ENCODE results near the gene PRSS33. TPM values are rescaled to one million over a fixed set of nuclear protein-coding genes. Genes with fewer than 3 reads are reported as not detected.

PRSS33 gene
- total RNA-seq, 1 experiment from 2014 or later: not detected

GRCh38 chr16:2819179-2819938, 32.0 kb upstream of the PRSS33 start:
- H4K20me1 ChIP-seq (ENCODE audit: insufficient read depth, low read depth, low read length): no peaks in the 10 kb centered on the region
- no peaks in the 10 kb centered on the region for H3K79me2 ChIP-seq (ENCODE audit: low read length)
- no peak overlapping the region for H2AFZ ChIP-seq (ENCODE audit: low read length)
- H3K9me2 ChIP-seq (replicated peaks; ENCODE audit: insufficient read depth, low read length): no peaks in the 10 kb centered on the region
- no peaks in the 10 kb centered on the region for H3K9me3 ChIP-seq (ENCODE audit: low read length)
- no peaks in the 10 kb centered on the region for H3K27me3 ChIP-seq (ENCODE audit: low read length)
- no peak overlapping the region for H3K4me2 ChIP-seq (ENCODE audit: low read depth, low read length, poor library complexity, severe bottlenecking)
- H3K4me1 ChIP-seq (ENCODE audit: low read length): no peaks in the 10 kb centered on the region
- H3K9ac ChIP-seq (ENCODE audit: low read length): no peak overlapping the region
- no peaks in the 10 kb centered on the region for H3K36me3 ChIP-seq (ENCODE audit: insufficient read depth, low read length)
- H3K27ac ChIP-seq (ENCODE audit: low read length): no peak overlapping the region
- no peak overlapping the region for H3K4me3 ChIP-seq (ENCODE audit: low read length)
- no peak for DNase-seq

GRCh38 chr16:2818272-2818876, 31.0 kb upstream of the PRSS33 start:
- Histone ChIP-seq H3K4me1 (ENCODE audit: low read length) (no peaks in the 10 kb centered on the region), H3K9me2 (replicated peaks; ENCODE audit: insufficient read depth, low read length) (no peaks in the 10 kb centered on the region), H2AFZ (ENCODE audit: low read length) (no peak overlapping the region), H3K27ac (ENCODE audit: low read length) (no peak overlapping the region), H3K9ac (ENCODE audit: low read length) (no peak overlapping the region), H3K36me3 (ENCODE audit: insufficient read depth, low read length) (no peaks in the 10 kb centered on the region), H3K79me2 (ENCODE audit: low read length) (no peaks in the 10 kb centered on the region), H4K20me1 (ENCODE audit: insufficient read depth, low read depth, low read length) (no peaks in the 10 kb centered on the region), H3K4me3 (ENCODE audit: low read length) (no peak overlapping the region), H3K27me3 (ENCODE audit: low read length) (no peaks in the 10 kb centered on the region), H3K4me2 (ENCODE audit: low read depth, low read length, poor library complexity, severe bottlenecking) (no peak overlapping the region), H3K9me3 (ENCODE audit: low read length) (no peaks in the 10 kb centered on the region)
- DNase-seq: no peak

- Histone ChIP-seq H3K4me1 (ENCODE audit: low read length) (no peaks in the 10 kb centered on the region), H3K27ac (ENCODE audit: low read length) (no peak overlapping the region), H2AFZ (ENCODE audit: low read length) (no peak overlapping the region), H3K9ac (ENCODE audit: low read length) (no peak overlapping the region), H4K20me1 (ENCODE audit: insufficient read depth, low read depth, low read length) (no peaks in the 10 kb centered on the region), H3K4me2 (ENCODE audit: low read depth, low read length, poor library complexity, severe bottlenecking) (no peak overlapping the region), H3K9me2 (replicated peaks; ENCODE audit: insufficient read depth, low read length) (no peaks in the 10 kb centered on the region), H3K79me2 (ENCODE audit: low read length) (no peaks in the 10 kb centered on the region), H3K27me3 (ENCODE audit: low read length) (no peaks in the 10 kb centered on the region), H3K36me3 (ENCODE audit: insufficient read depth, low read length) (no peaks in the 10 kb centered on the region), H3K4me3 (ENCODE audit: low read length) (no peak overlapping the region), H3K9me3 (ENCODE audit: low read length) (no peaks in the 10 kb centered on the region)
- DNase-seq: no peak
Observed at GRCh38 chr16:2817340-2818271, 30.2 kb upstream of the PRSS33 start.

- no peak within 1 kb of the TSS for H3K4me2 ChIP-seq (ENCODE audit: low read depth, low read length, poor library complexity, severe bottlenecking)
- H3K27ac ChIP-seq (ENCODE audit: low read length): no peak within 1 kb of the TSS
Observed at GRCh38 chr16:2816751-2817339, 29.5 kb upstream of the PRSS33 start, which contains the start of gene PRSS21. PRSS21 (plus strand) TSS chr16:2817237; CDS start chr16:2817269, 32 bp downstream.

GRCh38 chr16:2815299-2815771, 28.0 kb upstream of the PRSS33 start:
- DNase-seq: no peak
- no peak overlapping the region for H3K9ac ChIP-seq (ENCODE audit: low read length)
- H3K79me2 ChIP-seq (ENCODE audit: low read length): no peaks in the 10 kb centered on the region
- H3K4me1 ChIP-seq (ENCODE audit: low read length): no peaks in the 10 kb centered on the region
- H3K9me3 ChIP-seq (ENCODE audit: low read length): no peaks in the 10 kb centered on the region
- H3K36me3 ChIP-seq (ENCODE audit: insufficient read depth, low read length): no peaks in the 10 kb centered on the region
- no peak overlapping the region for H3K27ac ChIP-seq (ENCODE audit: low read length)
- no peaks in the 10 kb centered on the region for H4K20me1 ChIP-seq (ENCODE audit: insufficient read depth, low read depth, low read length)
- H3K4me3 ChIP-seq (ENCODE audit: low read length): no peak overlapping the region
- no peaks in the 10 kb centered on the region for H3K27me3 ChIP-seq (ENCODE audit: low read length)
- H3K4me2 ChIP-seq (ENCODE audit: low read depth, low read length, poor library complexity, severe bottlenecking): no peak overlapping the region
- no peak overlapping the region for H2AFZ ChIP-seq (ENCODE audit: low read length)
- no peaks in the 10 kb centered on the region for H3K9me2 ChIP-seq (replicated peaks; ENCODE audit: insufficient read depth, low read length)

More at GRCh38 chr16:2816751-2817339, 29.5 kb upstream of the PRSS33 start, which contains the start of gene PRSS21:
- H3K4me1 ChIP-seq (ENCODE audit: low read length): no peaks in the 10 kb centered on the region
- no peak within 1 kb of the TSS for H2AFZ ChIP-seq (ENCODE audit: low read length)
- H3K9me3 ChIP-seq (ENCODE audit: low read length): no peaks in the 10 kb centered on the region
- H3K27me3 ChIP-seq (ENCODE audit: low read length): no peaks in the 10 kb centered on the region
- H3K9me2 ChIP-seq (replicated peaks; ENCODE audit: insufficient read depth, low read length): no peaks in the 10 kb centered on the region
- no peak within 1 kb of the TSS for H3K9ac ChIP-seq (ENCODE audit: low read length)
- no peak for DNase-seq
- no peak within 1 kb of the TSS for H3K4me3 ChIP-seq (ENCODE audit: low read length)
- H4K20me1 ChIP-seq (ENCODE audit: insufficient read depth, low read depth, low read length): no peaks in the 10 kb centered on the region
- no peaks in the 10 kb centered on the region for H3K79me2 ChIP-seq (ENCODE audit: low read length)
- no peaks in the 10 kb centered on the region for H3K36me3 ChIP-seq (ENCODE audit: insufficient read depth, low read length)

- Histone ChIP-seq H3K27me3 (ENCODE audit: low read length) (no peaks in the 10 kb centered on the region), H3K27ac (ENCODE audit: low read length) (no peak overlapping the region), H3K9me2 (replicated peaks; ENCODE audit: insufficient read depth, low read length) (no peaks in the 10 kb centered on the region), H3K36me3 (ENCODE audit: insufficient read depth, low read length) (no peaks in the 10 kb centered on the region), H3K4me2 (ENCODE audit: low read depth, low read length, poor library complexity, severe bottlenecking) (no peak overlapping the region), H3K9me3 (ENCODE audit: low read length) (no peaks in the 10 kb centered on the region), H2AFZ (ENCODE audit: low read length) (no peak overlapping the region), H3K4me1 (ENCODE audit: low read length) (no peaks in the 10 kb centered on the region), H3K9ac (ENCODE audit: low read length) (no peak overlapping the region), H3K4me3 (ENCODE audit: low read length) (no peak overlapping the region), H3K79me2 (ENCODE audit: low read length) (no peaks in the 10 kb centered on the region), H4K20me1 (ENCODE audit: insufficient read depth, low read depth, low read length) (no peaks in the 10 kb centered on the region)
- no peak for DNase-seq
Observed at GRCh38 chr16:2814551-2815298, 27.4 kb upstream of the PRSS33 start.

- no peaks in the 10 kb centered on the region for H3K27me3 ChIP-seq (ENCODE audit: low read length)
- no peak overlapping the region for H3K4me3 ChIP-seq (ENCODE audit: low read length)
- H3K9me3 ChIP-seq (ENCODE audit: low read length): no peaks in the 10 kb centered on the region
- no peak overlapping the region for H3K9ac ChIP-seq (ENCODE audit: low read length)
- no peaks in the 10 kb centered on the region for H3K36me3 ChIP-seq (ENCODE audit: insufficient read depth, low read length)
- H3K79me2 ChIP-seq (ENCODE audit: low read length): no peaks in the 10 kb centered on the region
- H3K27ac ChIP-seq (ENCODE audit: low read length): no peak overlapping the region
- no peak overlapping the region for H2AFZ ChIP-seq (ENCODE audit: low read length)
- no peaks in the 10 kb centered on the region for H3K4me1 ChIP-seq (ENCODE audit: low read length)
- DNase-seq: no peak
- no peaks in the 10 kb centered on the region for H4K20me1 ChIP-seq (ENCODE audit: insufficient read depth, low read depth, low read length)
- no peak overlapping the region for H3K4me2 ChIP-seq (ENCODE audit: low read depth, low read length, poor library complexity, severe bottlenecking)
- H3K9me2 ChIP-seq (replicated peaks; ENCODE audit: insufficient read depth, low read length): no peaks in the 10 kb centered on the region
Observed at GRCh38 chr16:2813771-2814221, 26.4 kb upstream of the PRSS33 start.
